OCI-LY3 (cell line): ENCODE data around the gene LPCAT3.

Experiments used
- H2AFZ ChIP-seq: fragments of 200-600, 300-600 bp; shearing (Covaris generic); 2 replicates; pipeline ENCODE4 v1.6.0; 2014; ENCODE audit warnings: antibody characterized with exemption, low read depth, low read length
- H3K27ac ChIP-seq: fragments of 200-600, 300-600 bp; sonication (generic); 2 replicates; pipeline ENCODE4 v1.5.1; 2014; ENCODE audit warnings: mild to moderate bottlenecking, low read length, moderate library complexity, mixed read lengths
- H3K27me3 ChIP-seq: fragments of 200-600, 300-600 bp; sonication (generic); 2 replicates; pipeline ENCODE4 v1.6.1; 2014; ENCODE audit warnings: low read depth, low read length, mixed read lengths
- H3K36me3 ChIP-seq: fragments of 200-600, 300-600 bp; sonication (generic); replicated peaks from 2 replicates; pipeline ENCODE3; 2014; ENCODE audit warnings: low read depth, low read length, mixed read lengths
- H3K4me1 ChIP-seq: fragments of 300-600, 200-600 bp; sonication (generic); 2 replicates; pipeline ENCODE4 v1.6.1; 2014; ENCODE audit warnings: low read length, mixed read lengths
- H3K4me2 ChIP-seq: fragments of 200-600, 300-600 bp; sonication (generic); 2 replicates; pipeline ENCODE4 v1.6.1; 2014; ENCODE audit warnings: low read length, mixed read lengths
- H3K4me3 ChIP-seq: fragments of 300-600, 200-600 bp; sonication (generic); 2 replicates; pipeline ENCODE4 v1.5.1; 2014; ENCODE audit warnings: antibody characterized with exemption, mild to moderate bottlenecking, low read length, moderate library complexity
- H3K79me2 ChIP-seq: fragments of 300-600, 200-600 bp; shearing (Covaris generic); 2 replicates; pipeline ENCODE4 v1.6.1; 2014; ENCODE audit warnings: mild to moderate bottlenecking, low read length, mixed read lengths
- H3K9ac ChIP-seq: fragments of 300-600, 200-600 bp; shearing (Covaris generic); 2 replicates; pipeline ENCODE4 v1.6.0; 2014; ENCODE audit warnings: mild to moderate bottlenecking, low read length, moderate library complexity
- H3K9me3 ChIP-seq: fragments of 200-600, 300-600 bp; shearing (Covaris generic); 2 replicates; pipeline ENCODE4 v1.6.1; 2014; ENCODE audit warnings: low read length, mixed read lengths; ENCODE audit not compliant: insufficient read depth
- H4K20me1 ChIP-seq: fragments of 200-600, 300-600 bp; sonication (generic); 2 replicates; pipeline ENCODE4 v1.6.1; 2016; ENCODE audit warnings: low read length, mixed read lengths; ENCODE audit not compliant: insufficient read depth
- EZH2phosphoT487 ChIP-seq: fragments of 200-600 bp; shearing (Covaris generic); IDR thresholded peaks from 2 replicates; pipeline ENCODE4 v1.6.1; 2018; ENCODE audit warnings: antibody characterized with exemption, mixed run types, low read depth
- TF ChIP-seq, protein P1 (sequence below): fragments of 200-600, 300-600 bp; sonication (generic); IDR thresholded peaks from 2 replicates; pipeline ENCODE4 v1.5.1; 2014; ENCODE audit warnings: antibody characterized with exemption, low read length, low read depth

The LPCAT3 gene

DNA sequence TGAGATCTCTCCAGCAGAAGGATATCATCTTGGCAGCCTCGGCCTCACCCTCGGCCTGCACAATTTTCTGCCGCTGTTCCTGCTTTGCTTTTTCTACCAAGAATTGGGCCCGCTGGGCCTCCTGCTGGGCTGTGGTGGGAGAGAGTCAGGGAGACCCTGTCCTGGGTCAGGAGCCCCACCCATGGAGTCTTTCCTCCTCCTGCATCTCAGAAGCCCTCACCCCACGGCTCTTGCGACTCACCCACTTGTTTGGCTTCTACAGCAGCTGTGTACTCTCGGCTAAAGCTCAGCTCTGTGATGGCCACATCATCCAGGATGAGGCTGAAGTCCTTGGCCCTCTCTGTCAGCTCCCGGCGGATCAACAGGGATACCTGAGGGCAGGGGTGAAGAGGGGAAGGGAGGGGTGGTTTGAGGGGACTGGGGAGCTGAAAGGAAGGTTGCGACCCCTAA, 50.6 kb downstream of the LPCAT3 start:
- Histone ChIP-seq H3K9ac (no peak overlapping the region), H3K4me1 (peaks cover 27% of the 10 kb centered on the region), H2AFZ (no peak overlapping the region), H3K9me3 (no peaks in the 10 kb centered on the region), H3K79me2 (peaks cover 49% of the 10 kb centered on the region), H3K27ac (no peak overlapping the region), H3K4me3 (no peak overlapping the region), H3K36me3 (peaks cover 55% of the 10 kb centered on the region), H4K20me1 (no peaks in the 10 kb centered on the region), H3K4me2 (no peak overlapping the region), H3K27me3 (no peaks in the 10 kb centered on the region)
- TF ChIP-seq, protein P1, sequence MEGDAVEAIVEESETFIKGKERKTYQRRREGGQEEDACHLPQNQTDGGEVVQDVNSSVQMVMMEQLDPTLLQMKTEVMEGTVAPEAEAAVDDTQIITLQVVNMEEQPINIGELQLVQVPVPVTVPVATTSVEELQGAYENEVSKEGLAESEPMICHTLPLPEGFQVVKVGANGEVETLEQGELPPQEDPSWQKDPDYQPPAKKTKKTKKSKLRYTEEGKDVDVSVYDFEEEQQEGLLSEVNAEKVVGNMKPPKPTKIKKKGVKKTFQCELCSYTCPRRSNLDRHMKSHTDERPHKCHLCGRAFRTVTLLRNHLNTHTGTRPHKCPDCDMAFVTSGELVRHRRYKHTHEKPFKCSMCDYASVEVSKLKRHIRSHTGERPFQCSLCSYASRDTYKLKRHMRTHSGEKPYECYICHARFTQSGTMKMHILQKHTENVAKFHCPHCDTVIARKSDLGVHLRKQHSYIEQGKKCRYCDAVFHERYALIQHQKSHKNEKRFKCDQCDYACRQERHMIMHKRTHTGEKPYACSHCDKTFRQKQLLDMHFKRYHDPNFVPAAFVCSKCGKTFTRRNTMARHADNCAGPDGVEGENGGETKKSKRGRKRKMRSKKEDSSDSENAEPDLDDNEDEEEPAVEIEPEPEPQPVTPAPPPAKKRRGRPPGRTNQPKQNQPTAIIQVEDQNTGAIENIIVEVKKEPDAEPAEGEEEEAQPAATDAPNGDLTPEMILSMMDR, result no peak
- no peak for TF ChIP-seq EZH2phosphoT487

DNA sequence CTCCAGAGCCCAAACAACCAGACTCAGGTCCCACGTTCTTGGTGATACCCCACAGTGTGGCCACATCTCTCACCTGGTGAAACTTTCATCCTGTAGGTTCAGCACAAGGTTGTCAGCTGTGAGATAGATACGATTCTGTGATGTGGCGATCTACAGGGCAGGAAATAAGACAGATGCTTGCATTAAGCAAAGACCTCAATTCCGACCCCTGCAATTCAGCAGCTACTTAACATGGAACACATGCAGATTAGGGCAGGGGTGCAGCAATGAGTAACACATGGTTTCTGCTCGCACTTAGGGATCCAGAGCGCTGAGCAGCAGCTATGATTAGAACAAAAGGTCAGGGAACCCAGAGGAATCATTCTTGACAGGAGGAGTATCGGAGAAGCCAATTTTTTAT, 51.9 kb downstream of the LPCAT3 start:
- Histone ChIP-seq H3K27ac (no peak overlapping the region), H3K4me3 (no peak overlapping the region), H3K36me3 (peaks cover 50% of the 10 kb centered on the region), H2AFZ (no peak overlapping the region), H3K27me3 (no peaks in the 10 kb centered on the region), H3K4me2 (no peak overlapping the region), H4K20me1 (no peaks in the 10 kb centered on the region), H3K9ac (no peak overlapping the region), H3K79me2 (peaks cover 36% of the 10 kb centered on the region), H3K4me1 (peaks cover 27% of the 10 kb centered on the region), H3K9me3 (no peaks in the 10 kb centered on the region)
- no peak for TF ChIP-seq EZH2phosphoT487
- TF ChIP-seq, protein P1, result no peak

DNA sequence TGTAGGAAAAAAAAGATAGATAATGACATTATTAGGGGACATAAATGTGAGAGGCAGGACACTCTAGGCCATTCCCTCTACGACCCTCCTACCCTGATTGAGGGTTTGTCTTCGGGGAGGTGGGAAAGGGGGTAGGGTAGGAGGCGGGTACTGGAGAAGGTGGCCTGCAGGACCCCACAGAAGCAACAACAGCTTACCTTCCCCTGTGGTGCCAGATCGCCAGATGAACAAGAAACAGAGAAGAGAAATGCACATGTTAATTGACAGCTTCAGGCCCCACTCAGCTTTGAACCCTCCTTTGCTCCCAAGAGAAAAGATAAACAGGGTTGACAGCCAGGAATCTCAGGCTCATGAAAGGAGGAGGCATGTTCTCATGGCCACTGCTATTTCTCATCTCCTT, 52.6 kb downstream of the LPCAT3 start:
- TF ChIP-seq, protein P1, result no peak
- TF ChIP-seq EZH2phosphoT487, result no peak
- Histone ChIP-seq H3K9me3 (no peaks in the 10 kb centered on the region), H3K4me3 (no peak overlapping the region), H3K4me2 (no peak overlapping the region), H3K36me3 (peaks cover 56% of the 10 kb centered on the region), H2AFZ (no peak overlapping the region), H3K9ac (no peak overlapping the region), H3K4me1 (peaks cover 34% of the 10 kb centered on the region), H3K79me2 (peaks cover 30% of the 10 kb centered on the region), H3K27me3 (no peaks in the 10 kb centered on the region), H3K27ac (peak overlapping the region; percentile 39), H4K20me1 (no peaks in the 10 kb centered on the region)

DNA sequence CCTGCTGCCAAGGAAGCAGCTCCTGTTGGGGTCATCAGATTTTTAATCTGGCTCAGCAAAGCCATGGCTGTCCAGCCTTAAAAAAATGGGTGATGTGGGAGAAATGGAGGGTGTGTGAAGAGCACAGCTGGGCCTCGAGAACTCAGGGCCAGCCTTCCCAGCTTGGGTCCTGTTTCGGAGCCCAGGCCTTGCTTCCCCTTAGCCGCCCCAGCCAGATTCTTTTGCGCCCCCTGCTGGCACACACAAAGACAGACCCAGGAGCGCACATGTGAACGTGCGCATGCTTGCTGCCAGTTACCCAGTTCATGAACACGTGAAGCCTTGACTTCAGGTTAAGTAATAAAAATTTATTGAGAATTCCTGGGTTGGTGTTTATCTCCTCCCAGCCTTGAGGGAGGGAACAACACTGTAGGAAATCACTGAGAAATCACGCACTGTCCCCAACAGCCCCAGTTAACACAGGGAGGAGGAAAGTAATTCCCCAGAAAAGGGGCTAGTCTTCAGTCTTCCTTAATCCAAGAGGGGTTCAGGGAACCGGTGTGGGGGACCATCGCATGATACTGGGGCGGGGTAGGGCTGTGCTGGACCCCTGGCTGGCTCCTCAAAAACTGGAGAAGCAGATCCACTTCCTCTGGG, 53.1 kb downstream of the LPCAT3 start:
- Histone ChIP-seq H4K20me1 (no peaks in the 10 kb centered on the region), H3K4me1 (peaks cover 39% of the 10 kb centered on the region), H3K27me3 (no peaks in the 10 kb centered on the region), H3K27ac (peak overlapping the region; percentile 58), H3K79me2 (peaks cover 26% of the 10 kb centered on the region), H2AFZ (no peak overlapping the region), H3K4me3 (no peak overlapping the region), H3K9me3 (no peaks in the 10 kb centered on the region), H3K36me3 (peaks cover 60% of the 10 kb centered on the region), H3K4me2 (0 out of 2 replicates have a peak overlapping the region, but pooled peaks have one; percentile 22), H3K9ac (peak overlapping the region; percentile 39; the same call in 1 of the 2 replicates)
- no peak for TF ChIP-seq EZH2phosphoT487
- TF ChIP-seq, protein P1, result peak; percentile 94
